Liver (tissue), 3 donors: ENCODE data around the gene ZIM2.

Experiments
- CTCF ChIP-seq: fragments of 150-350 bp; IDR thresholded peaks from 2 replicates; pipeline ENCODE4 v1.5.1; 2017; ENCODE audit warnings: improper control_type of control experiment, low read depth, low read length; ENCODE audit not compliant: missing input control
- EGR1 ChIP-seq, 2 donors: IDR thresholded peaks; 2 replicates each; pipeline ENCODE4 v1.6.1; 2016 to 2018; ENCODE audit warnings: antibody characterized with exemption in 2 of 2, low read depth in 2 of 2
- GABPA ChIP-seq, 2 donors: IDR thresholded peaks in 1 of 2; conservative IDR thresholded peaks in 1 of 2; 2 replicates each; pipeline ENCODE4 v1.6.1; 2016; ENCODE audit warnings: antibody characterized with exemption in 2 of 2, mild to moderate bottlenecking in 1 of 2, moderate library complexity in 1 of 2
- MAX ChIP-seq: IDR thresholded peaks from 2 replicates; pipeline ENCODE4 v1.6.1; 2016; ENCODE audit warnings: antibody characterized with exemption
- NR2F2 ChIP-seq: IDR thresholded peaks from 2 replicates; pipeline ENCODE4 v1.6.1; 2016; ENCODE audit warnings: antibody characterized with exemption
- RAD21 ChIP-seq, 2 donors: IDR thresholded peaks; 2 replicates each; pipeline ENCODE4 v1.6.1; 2016; ENCODE audit warnings: antibody characterized with exemption in 2 of 2, mild to moderate bottlenecking in 2 of 2
- REST ChIP-seq: IDR thresholded peaks from 2 replicates; pipeline ENCODE4 v1.6.1; 2016; ENCODE audit warnings: antibody characterized with exemption, mild to moderate bottlenecking
- RXRA ChIP-seq, 2 donors: IDR thresholded peaks; 2 replicates each; pipeline ENCODE4 v1.6.1; 2017 to 2018; ENCODE audit warnings: antibody characterized with exemption in 2 of 2, mild to moderate bottlenecking in 1 of 2
- SP1 ChIP-seq: IDR thresholded peaks from 2 replicates; pipeline ENCODE4 v1.6.1; 2018; ENCODE audit warnings: antibody characterized with exemption, mild to moderate bottlenecking
- YY1 ChIP-seq: IDR thresholded peaks from 2 replicates; pipeline ENCODE4 v1.6.1; 2016; ENCODE audit warnings: antibody characterized with exemption, mild to moderate bottlenecking
- donor health status: healthy.
- donor health status: healthy.

GRCh38 chr19:56841193-56841543 lies 642 bp upstream of the ZIM2 start:
- no peak for TF ChIP-seq CTCF
- TF ChIP-seq SP1 = no peak
- TF ChIP-seq YY1 = no peak
- no peak for TF ChIP-seq RAD21 (IDR thresholded peaks at IDR 0.05)
- TF ChIP-seq NR2F2 = no peak
- TF ChIP-seq REST = no peak
- no peak for TF ChIP-seq MAX
- no peak for TF ChIP-seq GABPA (IDR thresholded peaks at IDR 0.05 in 1 of 2, conservative IDR thresholded peaks at IDR 0.05 in 1 of 2)
- no peak for TF ChIP-seq RXRA (IDR thresholded peaks at IDR 0.05)
- no peak for TF ChIP-seq EGR1 (IDR thresholded peaks at IDR 0.05; ENCODE audit: low read depth in 2 of 2)
